GM18508 (cell line): ENCODE measurements around the gene SH2D5.
"Not testable (repeated sequence)": the region's sequence is repeated elsewhere in the genome, so short reads cannot be mapped to it uniquely, and the experiment has no call there.

ENCODE experiments used
- ATAC-seq: cut with Tn5 transposase; IDR thresholded peaks from one replicate; pipeline ENCODE4 v1.9.1; 2021; ENCODE audit warnings: moderate number of reproducible peaks; ENCODE audit not compliant: insufficient read depth, unreplicated experiment

The SH2D5 gene

GRCh38 chr1:20729155-20729931 lies 3.2 kb downstream of the SH2D5 start:
- ATAC-seq, result no peak

GRCh38 chr1:20728371-20729154 lies 3.9 kb downstream of the SH2D5 start:
- ATAC-seq, result no peak

DNA sequence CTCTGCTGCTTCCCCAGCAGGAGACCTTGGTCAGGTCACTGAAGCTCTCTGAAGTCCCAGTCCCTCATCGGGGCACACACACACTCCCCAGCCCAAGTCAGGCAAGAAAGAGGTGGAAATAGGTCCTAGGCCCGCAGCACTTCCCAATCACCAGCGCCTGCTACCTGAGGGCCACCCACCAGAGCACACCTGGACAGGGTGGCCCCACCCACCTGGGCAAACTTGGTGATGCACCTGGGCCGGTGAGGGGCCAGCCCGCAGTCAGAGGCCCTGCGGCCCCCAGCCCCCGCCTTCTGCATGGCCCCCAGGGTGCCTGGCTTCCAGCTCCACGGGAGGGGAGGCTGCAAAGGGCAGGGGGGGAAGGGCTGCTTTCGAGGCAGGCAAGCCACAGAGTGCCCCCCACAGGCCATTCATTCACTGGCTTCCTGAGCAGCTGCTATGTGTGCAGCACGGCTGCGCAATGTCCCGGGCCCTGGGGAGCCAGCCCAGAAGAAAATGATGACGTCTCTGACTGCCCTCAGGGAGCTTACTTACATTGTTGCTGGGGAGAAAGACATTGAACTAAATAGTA lies 4.7 kb downstream of the SH2D5 start:
- ATAC-seq, result no peak

DNA sequence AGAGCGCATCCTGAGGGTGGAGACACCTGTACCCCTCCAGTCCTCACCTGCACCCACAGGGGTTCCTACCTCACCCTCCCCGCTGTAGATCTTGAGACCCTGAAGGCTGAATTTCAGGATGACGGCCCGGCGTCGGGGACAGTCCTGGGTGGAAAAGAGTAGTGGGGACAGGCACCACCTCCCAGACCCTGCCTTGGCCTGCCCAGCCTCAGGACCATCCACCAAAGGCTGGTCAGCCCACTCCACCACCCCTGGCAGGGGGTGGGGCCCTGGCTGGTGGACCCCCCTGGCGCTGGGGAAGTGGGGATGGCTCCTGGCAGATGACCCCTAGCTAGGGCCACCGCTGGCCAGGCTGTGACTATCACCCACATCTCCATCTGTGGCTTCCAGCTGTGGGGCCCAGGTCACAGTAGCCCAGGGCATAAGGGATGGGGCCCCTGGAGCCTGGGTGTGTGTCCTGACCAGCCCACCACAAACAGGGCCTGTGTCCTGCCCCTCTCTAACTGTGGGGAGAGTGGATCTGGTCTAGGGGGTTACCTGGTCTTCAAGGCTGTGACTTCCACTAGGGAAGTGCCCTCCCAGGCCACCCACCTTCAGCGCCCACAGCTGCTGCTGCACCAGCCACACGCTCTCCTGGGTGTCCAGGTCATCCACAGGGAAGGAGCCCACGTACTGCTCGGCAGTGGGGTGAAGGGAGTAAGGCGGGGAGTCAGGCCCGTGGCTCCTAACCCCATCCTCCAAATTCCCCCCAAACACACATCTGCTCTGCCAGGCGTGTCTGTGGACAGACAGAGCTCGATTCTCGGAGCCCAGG lies 5.4 kb downstream of the SH2D5 start:
- ATAC-seq, result no peak

GRCh38 chr1:20726118-20726911 lies 6.2 kb downstream of the SH2D5 start:
- no peak for ATAC-seq

- ATAC-seq, result no peak
Observed at GRCh38 chr1:20725189-20726117, 7.0 kb downstream of the SH2D5 start.

- no peak for ATAC-seq
Observed at GRCh38 chr1:20724364-20725188, 7.9 kb downstream of the SH2D5 start.

DNA sequence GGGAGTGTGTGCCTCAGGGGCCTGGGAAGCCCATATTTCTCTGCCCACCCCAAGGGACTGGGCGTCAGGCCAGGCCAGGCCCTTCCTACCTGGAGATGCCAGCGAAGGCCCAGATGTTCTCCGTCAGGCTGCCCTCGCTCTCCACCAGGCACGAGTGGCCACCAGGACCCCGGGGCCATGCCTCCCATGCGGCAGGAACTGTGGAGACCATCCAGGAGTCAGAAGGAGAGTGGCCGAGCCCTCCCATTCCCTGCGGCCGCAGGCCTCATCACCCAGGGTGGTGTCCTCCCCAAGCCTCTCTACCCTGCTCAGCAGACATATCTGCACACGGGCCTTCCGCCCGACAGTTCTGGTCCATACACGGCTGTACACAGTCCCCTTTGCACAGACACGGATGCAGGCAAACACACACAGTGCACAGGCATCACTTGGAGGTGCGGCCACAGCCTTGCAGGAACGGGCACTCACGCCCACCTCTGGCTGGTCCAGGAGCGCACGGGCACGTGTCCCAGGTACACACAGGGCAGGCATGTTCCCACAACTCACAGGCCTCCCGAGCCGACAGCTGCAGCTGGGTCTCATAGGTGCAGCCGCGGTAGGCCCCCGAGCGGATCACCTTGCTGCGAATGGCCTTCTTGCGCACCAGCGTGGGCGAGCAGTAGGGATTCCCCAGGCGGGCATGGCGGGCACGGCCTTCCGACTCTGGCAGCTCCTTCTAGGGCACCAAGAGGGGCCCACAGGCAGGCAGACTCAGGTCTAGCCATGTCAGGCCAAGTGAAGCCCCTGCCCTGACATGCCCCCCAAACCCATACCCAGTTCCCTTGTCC lies 8.8 kb downstream of the SH2D5 start:
- no peak for ATAC-seq

DNA sequence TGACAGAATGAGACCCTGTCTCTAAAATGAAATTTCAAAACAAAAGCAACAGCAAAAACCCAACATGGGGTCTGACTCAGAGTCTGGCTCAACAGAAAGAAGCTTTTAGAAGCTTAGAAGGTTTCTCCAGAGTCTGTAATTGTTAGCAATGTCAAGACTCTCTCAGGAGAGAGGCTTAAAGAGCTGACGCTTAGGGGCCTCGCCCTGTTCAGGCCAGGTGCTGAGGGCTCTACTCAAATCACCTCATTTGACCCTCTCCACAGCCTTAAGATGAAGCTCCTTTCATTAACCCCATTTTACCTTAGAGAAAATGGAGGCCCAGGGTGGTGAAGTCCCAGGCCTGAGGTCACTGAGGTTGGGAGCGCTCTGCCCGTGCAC lies 9.4 kb downstream of the SH2D5 start:
- ATAC-seq, result no peak

DNA sequence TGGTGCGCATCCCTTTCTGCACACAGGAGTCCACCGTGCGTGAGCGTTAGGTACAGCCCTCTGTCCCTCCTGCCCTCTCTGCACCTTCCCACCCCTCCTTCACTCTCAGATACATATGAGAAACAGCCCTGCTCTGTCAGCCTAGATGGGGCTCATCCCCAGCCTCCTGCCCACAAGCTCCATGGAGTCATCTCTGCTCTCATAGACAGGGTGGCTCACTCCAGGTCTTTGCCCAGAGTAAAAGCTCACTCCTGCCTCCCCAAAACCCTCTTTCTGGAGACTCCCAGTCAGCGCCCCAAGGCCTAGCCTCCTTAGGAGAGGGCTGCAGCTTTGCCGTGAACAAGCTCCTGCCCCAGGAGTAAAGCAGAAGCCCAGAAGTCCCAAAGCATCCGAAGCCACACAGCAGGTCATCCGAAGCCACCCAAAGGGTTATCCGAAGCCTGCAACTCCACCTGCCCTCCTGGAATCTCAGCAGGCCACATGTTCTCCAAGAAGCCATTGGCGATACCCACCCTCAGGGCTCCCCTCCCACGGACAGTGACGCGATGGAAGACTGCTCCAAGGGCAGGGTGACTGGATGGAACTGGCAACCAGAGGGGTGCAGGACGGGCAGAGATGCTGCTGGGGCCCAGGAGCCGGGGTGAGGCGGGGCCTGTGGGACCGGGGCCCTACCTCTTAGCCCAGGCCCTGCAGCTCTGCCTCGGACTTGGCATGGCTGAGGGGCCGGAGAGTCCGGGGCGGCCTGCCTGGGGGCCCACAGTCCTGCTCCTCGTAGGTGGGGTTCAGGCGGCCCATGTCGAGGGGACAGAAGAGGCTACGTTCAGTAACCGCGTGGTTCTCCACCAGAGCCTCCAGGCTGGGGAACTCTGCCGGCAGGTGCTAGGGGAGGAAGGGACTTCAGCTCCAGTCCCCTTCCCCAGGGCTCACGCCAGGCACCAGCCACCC lies 11.1 kb downstream of the SH2D5 start:
- ATAC-seq, result no peak

DNA sequence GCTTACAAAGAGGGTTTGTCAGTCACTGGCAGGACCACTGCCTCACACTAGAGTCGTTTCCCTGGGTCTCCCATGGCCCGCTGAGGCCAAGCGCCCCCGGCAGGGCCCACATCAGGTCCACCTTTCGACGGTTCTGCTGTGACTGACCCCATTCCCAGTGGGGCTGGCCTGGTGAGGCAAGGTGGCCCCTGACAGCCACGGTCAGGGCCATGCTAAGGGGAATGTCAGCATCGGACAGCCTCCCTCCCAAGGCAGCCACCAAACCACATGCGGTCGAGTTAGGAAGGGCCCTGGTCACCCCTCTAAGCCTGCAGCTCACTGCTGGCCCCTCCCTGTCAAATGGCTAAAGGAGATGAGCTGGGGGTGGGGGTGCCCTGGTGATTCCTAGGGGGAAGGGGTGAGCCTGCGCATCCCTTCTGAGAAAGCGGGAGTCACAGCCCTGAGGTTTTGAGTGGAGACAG lies 11.8 kb downstream of the SH2D5 start:
- ATAC-seq, result no peak

DNA sequence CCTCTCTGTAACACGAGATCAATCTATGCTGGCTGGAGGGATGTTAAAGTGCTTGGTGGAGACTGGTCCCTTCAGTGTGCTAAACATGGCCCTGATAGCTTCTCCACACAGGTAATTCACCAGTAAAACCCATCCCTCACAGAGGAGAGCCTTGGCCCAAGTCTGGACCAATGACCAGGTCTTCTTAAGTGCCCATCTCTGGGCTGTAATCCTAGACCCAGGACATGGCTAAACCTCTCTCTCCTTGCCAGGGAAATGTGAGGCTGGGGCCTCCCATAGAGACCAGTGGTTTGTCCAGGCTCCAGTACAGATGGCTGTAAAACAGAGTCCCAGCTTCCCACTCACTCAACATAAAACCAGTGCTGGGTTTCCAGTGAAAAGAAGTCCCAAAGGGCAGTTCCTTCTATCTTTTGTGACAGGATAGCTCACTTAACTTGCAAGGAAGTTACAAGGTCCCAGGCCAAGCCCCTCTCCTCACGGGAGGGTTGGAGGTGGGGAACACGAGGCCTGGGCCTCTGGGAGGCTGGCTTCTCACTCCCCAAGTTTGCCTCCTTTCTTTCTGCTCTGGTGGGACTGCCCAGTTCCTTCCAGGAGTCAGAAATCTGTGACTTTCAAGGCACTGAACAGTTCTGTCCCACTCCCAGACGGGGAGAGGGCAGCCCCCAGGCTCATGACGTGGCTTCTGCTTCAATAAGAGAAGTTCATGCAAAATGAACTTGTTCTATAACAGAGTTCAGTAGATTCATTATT lies 12.5 kb downstream of the SH2D5 start:
- ATAC-seq, result no peak

GRCh38 chr1:20719261-20719660 lies 13.2 kb downstream of the SH2D5 start:
- no peak for ATAC-seq

- not testable (repeated sequence) for ATAC-seq
Observed at GRCh38 chr1:20718343-20718882, 14.1 kb downstream of the SH2D5 start.
